ENCODE results near the gene PCGF5.

DNA sequence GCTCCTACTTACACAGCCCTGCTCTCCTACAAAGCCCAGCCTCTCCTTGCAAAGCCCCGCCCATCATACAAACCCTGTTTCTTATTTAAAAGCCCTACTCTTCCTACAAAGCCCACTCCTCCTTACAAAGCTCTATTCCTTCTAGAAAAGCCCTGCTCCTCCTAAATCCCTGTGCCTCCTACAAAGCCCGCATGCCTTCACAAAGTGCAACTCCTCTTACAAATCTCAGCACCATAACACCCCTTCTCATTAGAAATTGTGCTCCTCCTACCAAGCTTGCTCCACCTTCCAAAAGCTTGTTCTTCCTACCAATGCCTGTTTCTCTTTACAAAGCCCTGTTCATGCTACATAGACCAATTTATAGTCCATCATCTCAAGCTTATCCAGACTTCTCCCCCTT is 66.1 kb downstream of the PCGF5 start:
- TF ChIP-seq, protein P1, sequence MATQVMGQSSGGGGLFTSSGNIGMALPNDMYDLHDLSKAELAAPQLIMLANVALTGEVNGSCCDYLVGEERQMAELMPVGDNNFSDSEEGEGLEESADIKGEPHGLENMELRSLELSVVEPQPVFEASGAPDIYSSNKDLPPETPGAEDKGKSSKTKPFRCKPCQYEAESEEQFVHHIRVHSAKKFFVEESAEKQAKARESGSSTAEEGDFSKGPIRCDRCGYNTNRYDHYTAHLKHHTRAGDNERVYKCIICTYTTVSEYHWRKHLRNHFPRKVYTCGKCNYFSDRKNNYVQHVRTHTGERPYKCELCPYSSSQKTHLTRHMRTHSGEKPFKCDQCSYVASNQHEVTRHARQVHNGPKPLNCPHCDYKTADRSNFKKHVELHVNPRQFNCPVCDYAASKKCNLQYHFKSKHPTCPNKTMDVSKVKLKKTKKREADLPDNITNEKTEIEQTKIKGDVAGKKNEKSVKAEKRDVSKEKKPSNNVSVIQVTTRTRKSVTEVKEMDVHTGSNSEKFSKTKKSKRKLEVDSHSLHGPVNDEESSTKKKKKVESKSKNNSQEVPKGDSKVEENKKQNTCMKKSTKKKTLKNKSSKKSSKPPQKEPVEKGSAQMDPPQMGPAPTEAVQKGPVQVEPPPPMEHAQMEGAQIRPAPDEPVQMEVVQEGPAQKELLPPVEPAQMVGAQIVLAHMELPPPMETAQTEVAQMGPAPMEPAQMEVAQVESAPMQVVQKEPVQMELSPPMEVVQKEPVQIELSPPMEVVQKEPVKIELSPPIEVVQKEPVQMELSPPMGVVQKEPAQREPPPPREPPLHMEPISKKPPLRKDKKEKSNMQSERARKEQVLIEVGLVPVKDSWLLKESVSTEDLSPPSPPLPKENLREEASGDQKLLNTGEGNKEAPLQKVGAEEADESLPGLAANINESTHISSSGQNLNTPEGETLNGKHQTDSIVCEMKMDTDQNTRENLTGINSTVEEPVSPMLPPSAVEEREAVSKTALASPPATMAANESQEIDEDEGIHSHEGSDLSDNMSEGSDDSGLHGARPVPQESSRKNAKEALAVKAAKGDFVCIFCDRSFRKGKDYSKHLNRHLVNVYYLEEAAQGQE (IDR thresholded peaks at IDR 0.05; ENCODE audit: low read depth, low read length), result no peak
- TF ChIP-seq RFX5 (IDR thresholded peaks at IDR 0.05; ENCODE audit: low read length) (no peak), RAD21 (IDR thresholded peaks at IDR 0.05; ENCODE audit: low read length) (no peak), RCOR1 (IDR thresholded peaks at IDR 0.05; ENCODE audit: low read length) (no peak), FOXM1 (IDR thresholded peaks at IDR 0.05; ENCODE audit: low read depth) (no peak), POLR2AphosphoS5 (IDR thresholded peaks at IDR 0.05; ENCODE audit: low read depth, low read length) (no peak), SMC3 (IDR thresholded peaks at IDR 0.05; ENCODE audit: low read depth, low read length) (no peak), EZH2phosphoT487 (IDR thresholded peaks at IDR 0.05; ENCODE audit: borderline replicate concordance, low read depth) (no peak), GABPA (IDR thresholded peaks at IDR 0.05; ENCODE audit: low read depth) (no peak), CHD2 (IDR thresholded peaks at IDR 0.05; ENCODE audit: low read length, partially characterized antibody) (no peak)
- TF ChIP-seq, protein P2, sequence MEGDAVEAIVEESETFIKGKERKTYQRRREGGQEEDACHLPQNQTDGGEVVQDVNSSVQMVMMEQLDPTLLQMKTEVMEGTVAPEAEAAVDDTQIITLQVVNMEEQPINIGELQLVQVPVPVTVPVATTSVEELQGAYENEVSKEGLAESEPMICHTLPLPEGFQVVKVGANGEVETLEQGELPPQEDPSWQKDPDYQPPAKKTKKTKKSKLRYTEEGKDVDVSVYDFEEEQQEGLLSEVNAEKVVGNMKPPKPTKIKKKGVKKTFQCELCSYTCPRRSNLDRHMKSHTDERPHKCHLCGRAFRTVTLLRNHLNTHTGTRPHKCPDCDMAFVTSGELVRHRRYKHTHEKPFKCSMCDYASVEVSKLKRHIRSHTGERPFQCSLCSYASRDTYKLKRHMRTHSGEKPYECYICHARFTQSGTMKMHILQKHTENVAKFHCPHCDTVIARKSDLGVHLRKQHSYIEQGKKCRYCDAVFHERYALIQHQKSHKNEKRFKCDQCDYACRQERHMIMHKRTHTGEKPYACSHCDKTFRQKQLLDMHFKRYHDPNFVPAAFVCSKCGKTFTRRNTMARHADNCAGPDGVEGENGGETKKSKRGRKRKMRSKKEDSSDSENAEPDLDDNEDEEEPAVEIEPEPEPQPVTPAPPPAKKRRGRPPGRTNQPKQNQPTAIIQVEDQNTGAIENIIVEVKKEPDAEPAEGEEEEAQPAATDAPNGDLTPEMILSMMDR (IDR thresholded peaks at IDR 0.05), result no peak
- TF ChIP-seq, protein P3, sequence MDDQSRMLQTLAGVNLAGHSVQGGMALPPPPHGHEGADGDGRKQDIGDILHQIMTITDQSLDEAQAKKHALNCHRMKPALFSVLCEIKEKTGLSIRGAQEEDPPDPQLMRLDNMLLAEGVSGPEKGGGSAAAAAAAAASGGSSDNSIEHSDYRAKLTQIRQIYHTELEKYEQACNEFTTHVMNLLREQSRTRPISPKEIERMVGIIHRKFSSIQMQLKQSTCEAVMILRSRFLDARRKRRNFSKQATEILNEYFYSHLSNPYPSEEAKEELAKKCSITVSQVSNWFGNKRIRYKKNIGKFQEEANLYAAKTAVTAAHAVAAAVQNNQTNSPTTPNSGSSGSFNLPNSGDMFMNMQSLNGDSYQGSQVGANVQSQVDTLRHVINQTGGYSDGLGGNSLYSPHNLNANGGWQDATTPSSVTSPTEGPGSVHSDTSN (IDR thresholded peaks at IDR 0.05), result no peak
- TF ChIP-seq, protein P4, sequence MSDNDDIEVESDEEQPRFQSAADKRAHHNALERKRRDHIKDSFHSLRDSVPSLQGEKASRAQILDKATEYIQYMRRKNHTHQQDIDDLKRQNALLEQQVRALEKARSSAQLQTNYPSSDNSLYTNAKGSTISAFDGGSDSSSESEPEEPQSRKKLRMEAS (IDR thresholded peaks at IDR 0.05; ENCODE audit: low read depth), result no peak
- TF ChIP-seq, protein P5, sequence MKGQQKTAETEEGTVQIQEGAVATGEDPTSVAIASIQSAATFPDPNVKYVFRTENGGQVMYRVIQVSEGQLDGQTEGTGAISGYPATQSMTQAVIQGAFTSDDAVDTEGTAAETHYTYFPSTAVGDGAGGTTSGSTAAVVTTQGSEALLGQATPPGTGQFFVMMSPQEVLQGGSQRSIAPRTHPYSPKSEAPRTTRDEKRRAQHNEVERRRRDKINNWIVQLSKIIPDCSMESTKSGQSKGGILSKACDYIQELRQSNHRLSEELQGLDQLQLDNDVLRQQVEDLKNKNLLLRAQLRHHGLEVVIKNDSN (IDR thresholded peaks at IDR 0.05; ENCODE audit: borderline replicate concordance, low read depth), result no peak
